ENCODE measurements around the gene ST6GALNAC2.

The ST6GALNAC2 gene

DNA sequence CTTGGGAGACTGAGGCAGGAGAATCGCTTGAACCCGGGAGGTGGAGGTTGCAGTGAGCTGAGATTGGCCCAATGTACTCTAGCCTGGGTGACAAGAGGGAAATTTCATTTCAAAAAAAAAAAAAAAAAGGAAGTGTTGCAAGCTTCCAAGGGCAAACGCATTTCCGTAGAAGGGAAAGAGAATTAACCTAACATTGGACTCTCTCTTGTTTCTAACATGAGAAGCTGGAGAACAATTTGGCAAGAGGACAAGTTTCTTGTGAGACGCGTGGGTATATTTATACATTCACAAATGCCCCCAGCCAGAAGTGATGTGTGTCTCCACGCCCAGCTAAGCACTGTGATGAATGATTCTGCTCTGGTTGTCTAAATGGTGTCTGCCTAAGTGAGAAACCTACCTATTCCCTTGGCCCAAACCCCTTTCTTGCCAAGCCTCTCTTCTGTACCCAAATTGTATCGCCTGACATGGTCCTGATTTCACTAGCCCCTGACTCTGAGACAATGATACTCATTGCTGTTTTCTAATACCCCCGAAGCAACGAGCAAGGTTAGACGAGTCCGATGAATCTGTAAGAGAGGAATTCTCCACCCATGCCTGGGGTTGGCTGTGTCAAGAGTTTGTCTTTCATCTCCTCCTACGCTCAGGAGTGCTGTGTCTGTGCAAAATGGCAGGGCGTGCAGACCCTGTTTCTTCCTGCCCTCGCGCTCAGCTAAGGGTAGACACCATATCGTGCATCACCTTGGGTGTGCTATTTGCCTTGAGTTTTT, 14.2 kb upstream of the ST6GALNAC2 start:
- no peak for DNase-seq (ENCODE audit: low read depth)

- no peak for DNase-seq (ENCODE audit: low read depth)
These were observed 12.4 kb upstream of the ST6GALNAC2 start for GRCh38 chr17:76598004-76598439.

- DNase-seq (ENCODE audit: low read depth) = no peak
These were observed 11.7 kb upstream of the ST6GALNAC2 start for GRCh38 chr17:76597156-76598003.

DNA sequence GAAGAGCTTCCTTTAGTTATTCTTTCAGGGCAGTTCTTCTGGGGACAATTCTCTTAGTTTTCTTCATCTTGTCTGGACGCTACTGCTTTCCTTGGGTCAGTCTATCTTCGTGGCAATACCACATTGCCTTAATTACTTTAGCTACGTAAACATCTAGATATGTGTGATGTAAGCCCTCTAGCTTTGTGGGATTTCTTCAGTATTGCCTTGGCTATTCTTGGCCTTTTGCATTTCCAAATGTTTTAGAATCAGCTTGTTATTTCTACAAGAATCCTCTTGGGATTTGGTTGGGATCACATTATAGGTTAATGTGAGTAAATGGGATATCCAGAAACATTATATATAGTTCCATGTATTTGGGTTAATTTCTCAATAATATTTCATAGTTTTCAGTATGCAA, 9.0 kb upstream of the ST6GALNAC2 start:
- no peak for DNase-seq (ENCODE audit: low read depth)

DNA sequence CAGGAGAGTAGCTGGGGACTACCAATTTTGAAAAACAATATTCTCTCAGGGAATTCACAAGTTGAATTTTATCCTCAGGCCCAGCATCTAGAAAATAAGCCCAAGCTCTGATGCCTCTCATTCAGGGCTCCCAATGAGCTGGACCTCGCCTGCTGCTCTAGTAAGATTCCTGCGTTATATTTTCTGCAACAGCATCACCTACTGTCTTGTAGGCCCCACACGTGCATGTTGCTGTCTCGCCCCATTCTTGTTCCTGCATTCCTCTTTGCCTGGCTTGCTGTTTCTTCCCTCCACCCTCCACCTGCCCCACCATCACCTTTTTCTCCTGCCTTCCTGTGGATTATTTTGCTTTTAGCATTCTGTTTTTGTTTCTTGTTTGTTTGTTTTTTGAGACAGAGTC, 8.3 kb upstream of the ST6GALNAC2 start:
- DNase-seq (ENCODE audit: low read depth) = no peak

DNA sequence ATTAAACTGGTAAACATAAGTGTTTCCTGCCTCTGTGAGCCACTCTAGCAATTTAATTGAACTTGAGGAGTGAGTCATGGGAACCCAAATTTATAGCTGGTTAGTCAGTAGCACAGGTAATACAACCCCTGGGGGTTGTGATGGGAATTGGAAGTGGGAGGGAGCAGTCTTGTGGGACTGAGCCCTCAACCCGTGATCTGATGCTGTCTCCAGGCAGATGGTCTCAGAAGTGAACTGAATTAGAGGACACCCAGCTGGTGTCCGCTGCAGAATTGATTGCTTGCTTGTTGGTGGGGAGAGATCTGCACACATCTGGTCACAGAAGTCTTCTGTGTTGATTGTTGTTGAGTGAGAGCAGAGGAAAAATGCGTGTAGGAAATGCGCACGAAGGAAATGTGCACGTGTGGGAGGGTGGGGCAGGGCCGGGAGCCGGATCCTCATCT, 7.7 kb upstream of the ST6GALNAC2 start:
- no peak for DNase-seq (ENCODE audit: low read depth)

- DNase-seq (ENCODE audit: low read depth) = no peak
These were observed 2.5 kb upstream of the ST6GALNAC2 start for GRCh38 chr17:76588182-76588581.

- no peak for DNase-seq (ENCODE audit: low read depth)
These were observed 1.3 kb upstream of the ST6GALNAC2 start for GRCh38 chr17:76586741-76587487.

- no peak for DNase-seq (ENCODE audit: low read depth)
These were observed 519 bp downstream of the ST6GALNAC2 start for GRCh38 chr17:76585033-76585648.

GRCh38 chr17:76584427-76585032, 1.1 kb downstream of the ST6GALNAC2 start:
- no peak for DNase-seq (ENCODE audit: low read depth)

- DNase-seq (ENCODE audit: low read depth) = no peak
These were observed 3.0 kb downstream of the ST6GALNAC2 start for GRCh38 chr17:76582660-76583059.

DNA sequence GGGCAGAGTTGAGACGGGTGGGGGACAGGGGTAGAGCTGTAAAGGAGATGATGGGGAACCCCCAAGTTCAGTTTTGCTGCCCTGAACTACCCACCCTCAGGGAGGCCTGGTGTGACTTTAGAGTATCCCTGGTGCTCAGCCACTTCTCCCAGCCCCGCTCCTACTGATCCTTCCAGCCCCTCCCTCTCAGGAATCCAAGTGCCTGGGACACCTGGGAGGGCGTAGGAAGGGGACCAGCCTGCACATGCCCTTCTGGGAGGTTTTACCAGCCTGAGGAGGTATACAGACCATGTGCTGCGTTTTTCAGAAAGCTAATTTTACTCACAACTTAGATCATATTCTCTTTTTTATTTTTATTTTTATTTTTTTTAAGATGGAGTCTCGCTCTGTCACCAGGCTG, 4.1 kb downstream of the ST6GALNAC2 start:
- DNase-seq (ENCODE audit: low read depth) = no peak

- DNase-seq (ENCODE audit: low read depth) = no peak
These were observed 6.4 kb downstream of the ST6GALNAC2 start for GRCh38 chr17:76579281-76579680.

DNA sequence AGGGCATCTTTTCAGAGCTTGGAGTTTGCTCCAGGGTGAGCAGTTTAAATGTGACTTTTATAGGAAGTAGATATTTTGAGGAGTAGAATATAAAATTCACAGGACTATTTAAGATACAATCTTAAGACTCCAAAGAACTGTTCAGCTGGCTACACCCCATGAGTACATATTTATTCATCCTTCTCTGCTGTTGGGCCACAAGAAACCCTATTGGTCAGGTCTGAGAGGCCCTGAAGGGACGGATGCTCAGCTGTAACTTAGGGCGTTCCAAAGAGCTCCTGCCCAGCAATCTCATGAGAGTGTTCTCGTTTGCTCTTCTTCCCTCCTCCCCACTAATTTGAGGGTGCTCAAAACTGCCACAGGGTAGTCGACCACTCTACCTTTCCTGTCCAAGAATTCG, 7.3 kb downstream of the ST6GALNAC2 start:
- no peak for DNase-seq (ENCODE audit: low read depth)

- no peak for DNase-seq (ENCODE audit: low read depth)
These were observed 7.8 kb downstream of the ST6GALNAC2 start for GRCh38 chr17:76577876-76578275.

DNA sequence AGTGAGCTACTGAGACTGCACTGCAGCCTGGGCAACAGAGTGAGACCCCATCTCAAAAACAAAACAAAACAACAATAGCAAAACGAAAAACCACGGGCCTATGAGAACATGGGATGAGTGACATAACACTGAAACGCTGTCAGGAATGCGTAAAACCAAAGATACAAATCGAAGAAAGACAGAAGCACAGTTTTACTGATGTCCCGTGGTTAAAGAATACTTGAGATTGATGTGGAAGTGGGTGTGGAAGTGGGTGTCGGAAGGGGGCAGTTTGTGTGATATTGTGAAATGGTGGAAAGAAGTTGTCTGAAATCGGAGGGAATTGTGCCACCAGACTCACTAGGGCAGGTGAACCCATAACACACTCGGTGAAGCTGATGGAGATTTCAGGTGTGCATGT, 9.5 kb downstream of the ST6GALNAC2 start:
- DNase-seq (ENCODE audit: low read depth) = no peak

DNA sequence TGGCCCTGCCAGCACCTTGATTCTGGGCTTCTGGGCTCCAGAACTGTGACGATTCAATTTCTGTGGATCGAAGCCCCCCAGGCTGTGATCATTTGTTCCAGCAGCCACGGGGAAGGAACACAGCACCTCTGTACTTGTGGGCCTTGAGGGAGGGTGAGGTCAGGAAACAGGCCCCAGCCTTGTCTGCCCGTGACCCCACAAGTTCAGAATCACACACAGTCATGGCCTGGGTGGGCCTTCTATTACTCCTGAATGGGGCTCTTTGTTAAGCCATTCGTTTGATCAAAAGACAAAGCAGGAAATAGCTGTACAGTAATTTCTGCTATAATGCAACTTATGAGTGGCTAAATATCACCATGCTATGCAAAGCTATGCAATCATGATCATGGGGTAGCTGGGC, 10.1 kb downstream of the ST6GALNAC2 start:
- DNase-seq (ENCODE audit: low read depth) = no peak

GRCh38 chr17:76574166-76574565, 11.5 kb downstream of the ST6GALNAC2 start:
- no peak for DNase-seq (ENCODE audit: low read depth)

DNA sequence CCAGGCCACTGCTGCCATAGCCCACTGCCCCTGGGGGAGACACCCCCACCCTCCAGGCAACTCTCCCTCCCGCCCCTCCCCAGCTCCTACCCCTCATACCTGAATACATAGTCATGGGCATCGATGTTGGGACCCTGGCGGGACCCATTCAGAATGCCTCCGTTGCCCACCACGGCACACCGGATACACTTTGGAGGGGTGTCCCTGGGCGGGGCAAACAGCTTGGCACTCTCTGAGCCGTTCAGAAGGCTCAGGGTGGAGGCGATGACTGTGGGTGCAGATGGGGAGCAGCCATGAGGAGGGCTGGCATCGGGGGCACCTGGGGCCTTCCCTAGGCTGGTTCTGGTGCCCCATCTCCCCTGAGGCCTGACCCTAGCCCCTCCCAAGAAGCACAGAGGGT, 12.6 kb downstream of the ST6GALNAC2 start:
- no peak for DNase-seq (ENCODE audit: low read depth)

DNA sequence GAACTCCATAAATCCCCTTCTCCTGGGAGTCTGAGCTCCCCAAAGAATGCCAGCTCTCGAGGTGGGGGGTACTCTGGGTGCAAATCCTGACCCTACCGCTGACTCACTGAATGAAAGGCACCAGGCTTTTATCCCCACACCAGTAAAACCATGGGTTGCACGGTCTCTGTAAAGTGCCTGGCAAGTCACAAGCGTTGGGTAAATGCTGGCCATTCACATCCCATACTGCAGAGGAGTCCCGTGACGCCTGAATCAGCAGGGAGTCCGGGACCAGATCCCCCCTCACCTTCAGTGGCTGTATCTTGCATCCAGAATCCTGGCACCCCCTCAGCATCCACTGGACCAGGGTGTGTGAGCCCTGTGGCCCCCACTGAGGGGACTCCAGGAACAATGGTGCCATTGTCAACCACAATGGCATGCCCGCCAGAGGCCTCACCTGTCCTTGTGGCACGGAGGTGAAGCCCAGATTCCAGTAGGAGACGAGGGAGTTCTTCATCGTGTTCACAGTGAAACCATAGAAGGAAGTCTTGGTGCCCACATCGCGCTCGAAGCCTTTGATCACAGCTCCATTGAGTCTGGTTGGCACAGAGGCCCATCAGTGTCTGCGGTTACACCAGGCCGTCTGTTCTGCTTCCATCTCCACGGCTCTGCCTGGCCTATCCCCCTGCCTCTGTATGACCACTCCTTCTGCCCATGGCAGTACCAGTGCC, 13.3 kb downstream of the ST6GALNAC2 start:
- no peak for DNase-seq (ENCODE audit: low read depth)

DNA sequence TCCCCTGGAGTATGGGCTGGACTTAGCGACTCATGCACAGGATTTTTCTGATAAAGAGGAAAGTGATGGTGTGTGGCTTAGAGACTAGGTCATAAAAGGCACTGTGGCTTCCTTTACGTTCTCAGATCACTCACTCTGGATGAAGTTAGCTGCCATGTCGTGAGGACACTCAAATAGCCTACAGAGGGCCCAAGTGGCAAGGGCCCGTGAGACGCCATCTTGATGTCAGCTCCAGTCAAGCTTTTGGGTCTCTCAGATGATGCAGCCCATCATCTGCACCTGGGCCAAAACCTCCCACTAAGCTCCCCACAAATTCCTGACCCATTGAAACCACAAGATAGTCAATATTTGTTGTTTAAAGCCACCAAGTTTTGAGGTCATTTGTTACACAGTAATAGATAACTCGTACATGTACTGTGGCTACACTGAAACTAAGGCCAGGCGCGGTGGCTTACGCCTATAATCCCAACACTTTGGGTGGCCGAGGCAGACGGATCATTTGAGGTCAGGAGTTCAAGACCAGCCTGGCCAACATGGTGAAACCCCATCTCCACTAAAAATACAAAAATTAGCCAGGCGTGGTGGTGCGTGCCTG, 14.7 kb downstream of the ST6GALNAC2 start:
- DNase-seq (ENCODE audit: low read depth) = no peak
